HepG2 (cell line): ENCODE results near the gene CCNF. TPM values are rescaled to one million over a fixed set of nuclear protein-coding genes. Genes with fewer than 3 reads are reported as not detected.

Source experiments
- ATAC-seq: fragments of 200-7000 bp; cut with Tn5 transposase; 3 replicates; pipeline ENCODE4 v1.9.1; 2020; ENCODE audit warnings: mild to moderate bottlenecking, moderate library complexity
- BruUV-seq: library from RNA; stranded (reverse); fragments of 400-500 nt; replicated peaks from 2 replicates; lab custom pipeline; 2021; lab: Mats Ljungman, UMichigan
- CTCF ChIA-PET: fragments of 300-600 bp; formaldehyde crosslinking; extraction: SDS; loops from one replicate; lab custom pipeline; 2021; ENCODE audit warnings: low total read pairs, inconsistent platforms, low intra/inter-chr PET ratio; lab: Yijun Ruan, JAX
- POLR2A ChIA-PET: fragments of 350-600 bp; sonication (Branson Sonifier 250); formaldehyde crosslinking; loops from one replicate; lab custom pipeline; 2020; ENCODE audit warnings: antibody characterized with exemption, inconsistent platforms; lab: Yijun Ruan, JAX
- DNase-seq: peaks from one replicate; pipeline ENCODE4 v3.0.0-alpha.2; 2015; ENCODE audit warnings: low spot score
- FAIRE-seq: peaks from 3 replicates; lab custom pipeline; 2011; peaks lifted over from hg19 to GRCh38; lab: Jason Lieb, UNC
- H2AFZ ChIP-seq: one replicate; pipeline ENCODE4 v1.6.1; 2011; ENCODE audit warnings: low read length, inconsistent platforms
- H3K27ac ChIP-seq: fragments of 300-600 bp; 3 replicates; pipeline ENCODE4 v1.8.0; 2011; ENCODE audit warnings: mixed run types, mild to moderate bottlenecking, mixed read lengths, low read length, inconsistent platforms; ENCODE audit not compliant: insufficient read depth; ENCODE audit errors: extremely low read length
- H3K27me3 ChIP-seq, 2 experiments: fragments of 200-600 bp in 1 of 2; 2 replicates in 1 of 2; 3 replicates in 1 of 2; pipeline versions ENCODE4 v1.6.0 to v1.8.0; 2011; ENCODE audit warnings: low read length in 2 of 2, mild to moderate bottlenecking in 2 of 2, moderate library complexity in 2 of 2, inconsistent platforms in 1 of 2; ENCODE audit not compliant: insufficient read depth in 2 of 2, control insufficient read depth in 1 of 2
- H3K36me3 ChIP-seq, 2 experiments: fragments of 200-600 bp in 1 of 2; replicated peaks in 1 of 2; 2 replicates in 1 of 2; 3 replicates in 1 of 2; pipeline versions ENCODE4 v1.5.1 to v1.8.0; 2011; ENCODE audit warnings: low read length in 2 of 2, inconsistent platforms in 1 of 2; ENCODE audit not compliant: insufficient read depth in 2 of 2, control insufficient read depth in 1 of 2
- H3K4me1 ChIP-seq: 2 replicates; pipeline ENCODE4 v1.5.1; 2012; ENCODE audit warnings: low read length, inconsistent platforms; ENCODE audit not compliant: insufficient read depth
- H3K4me2 ChIP-seq: 2 replicates; pipeline ENCODE4 v1.6.0; 2011; ENCODE audit warnings: low read depth, low read length, inconsistent platforms
- H3K4me3 ChIP-seq, 3 experiments: fragments of 200-600 bp in 1 of 3; sonication (generic), shearing (Covaris generic) in 1 of 3; replicated peaks in 1 of 3; 2 replicates each; pipeline ENCODE4 v1.5.1; 2011 to 2016; ENCODE audit warnings: low read length in 3 of 3, inconsistent platforms in 2 of 3, low read depth in 2 of 3, mild to moderate bottlenecking in 2 of 3, control low read depth in 1 of 3, mixed read lengths in 1 of 3; ENCODE audit not compliant: insufficient read depth in 1 of 3
- H3K79me2 ChIP-seq: one replicate; pipeline ENCODE4 v1.6.1; 2011; ENCODE audit warnings: low read length, inconsistent platforms; ENCODE audit not compliant: insufficient read depth
- H3K9ac ChIP-seq: 2 replicates; pipeline ENCODE4 v1.6.0; 2011; ENCODE audit warnings: mild to moderate bottlenecking, low read depth, low read length, inconsistent platforms; ENCODE audit not compliant: insufficient read depth
- H3K9me3 ChIP-seq: 2 replicates; pipeline ENCODE4 v1.5.1; 2012; ENCODE audit warnings: mild to moderate bottlenecking, low read length
- H4K20me1 ChIP-seq: 2 replicates; pipeline ENCODE4 v1.6.0; 2011; ENCODE audit warnings: inconsistent platforms, mild to moderate bottlenecking, low read length, moderate library complexity; ENCODE audit not compliant: insufficient read depth
- AKNA ChIP-seq: sonication (generic); formaldehyde crosslinking; IDR thresholded peaks from 2 replicates; pipeline ENCODE4 v1.4.0; 2020; ENCODE audit warnings: missing genetic modification reagents, borderline replicate concordance
- HIVEP1 ChIP-seq: sonication (generic); formaldehyde crosslinking; IDR thresholded peaks from 2 replicates; pipeline ENCODE4 v1.4.0; 2020; ENCODE audit warnings: mild to moderate bottlenecking, missing genetic modification reagents
- IRF2 ChIP-seq: IDR thresholded peaks from 2 replicates; pipeline ENCODE4 v1.6.1; 2018; ENCODE audit warnings: missing genetic modification reagents, missing compliant biosample characterization
- KLF16 ChIP-seq, 2 experiments: sonication (generic) in 1 of 2; formaldehyde crosslinking in 1 of 2; IDR thresholded peaks; 2 replicates each; pipeline versions ENCODE4 v1.6.1 to v1.8.0; 2016 to 2023; ENCODE audit warnings: missing genetic modification reagents in 2 of 2, missing compliant biosample characterization in 1 of 2
- RERE ChIP-seq: IDR thresholded peaks from 2 replicates; pipeline ENCODE4 v1.6.1; 2016; ENCODE audit warnings: low read depth, missing genetic modification reagents, missing compliant biosample characterization
- RFXAP ChIP-seq: sonication (generic); formaldehyde crosslinking; IDR thresholded peaks from 2 replicates; pipeline ENCODE4 v1.4.0; 2020; ENCODE audit warnings: missing genetic modification reagents, borderline replicate concordance
- SATB2 ChIP-seq: sonication (generic); formaldehyde crosslinking; IDR thresholded peaks from 2 replicates; pipeline ENCODE4 v1.5.0; 2020; ENCODE audit warnings: missing genetic modification reagents
- SIX1 ChIP-seq: sonication (generic); formaldehyde crosslinking; IDR thresholded peaks from 2 replicates; pipeline ENCODE4 v1.4.0; 2020; ENCODE audit warnings: missing genetic modification reagents, borderline replicate concordance
- ZNF263 ChIP-seq: sonication (generic); formaldehyde crosslinking; IDR thresholded peaks from 2 replicates; pipeline ENCODE4 v1.4.0; 2020; ENCODE audit warnings: missing genetic modification reagents
- ZNF788 ChIP-seq: sonication (generic); formaldehyde crosslinking; IDR thresholded peaks from 2 replicates; pipeline ENCODE4 v1.5.0; 2020; ENCODE audit warnings: mild to moderate bottlenecking, missing genetic modification reagents, borderline replicate concordance
- ZNF790 ChIP-seq: sonication (generic); formaldehyde crosslinking; IDR thresholded peaks from 2 replicates; pipeline ENCODE4 v1.8.0; 2022; ENCODE audit warnings: missing genetic modification reagents, mild to moderate bottlenecking, borderline replicate concordance
- WGBS: methylation state at CpG from one replicate; pipeline ENCODE4 v1.1.6; 2017; ENCODE audit warnings: low lambda C conversion rate; 5-methylcytosine and 5-hydroxymethylcytosine counted together
- in situ Hi-C: cut with HindIII; loops from 2 replicates; pipeline ENCODE4 v1.10.0; 2017; ENCODE audit warnings: low pct_unique_long_range_greater_than_20kb; ENCODE audit not compliant: extremely low pct_ligation_motif_present
- intact Hi-C: fragments of 100-400 bp; cut with micrococcal nuclease; formaldehyde crosslinking; loops from one replicate; pipeline ENCODE4 v1.10.0; 2022; ENCODE audit not compliant: unreplicated experiment
- polyA plus RNA-seq, 8 experiments: library from polyadenylated mRNA; depleted of rRNA in 3 of 8; stranded (reverse) in 7 of 8; unstranded in 1 of 8; fragments of >200 nt; fragmentation: Illumina TruSeq in 4 of 8; extraction: Trizol in 4 of 8; gene quantifications; 2 replicates each; pipeline versions ENCODE4 v1.2.1 to v1.2.3, GENCODE V29; 2011 to 2016; ENCODE audit warnings: low read depth in 4 of 8, missing spikeins in 1 of 8, mixed read lengths in 1 of 8; ENCODE audit not compliant: insufficient read depth in 1 of 8
- total RNA-seq, 5 experiments: library from RNA; depleted of rRNA; stranded (reverse); fragments of >200 nt; fragmentation: Illumina TruSeq; extraction: Trizol; gene quantifications; 2 replicates each; pipeline ENCODE4 v1.2.3, GENCODE V29; 2016; ENCODE audit warnings: low read depth in 1 of 5

Gene CCNF
- total and polyA plus RNA-seq, 2 of the 13 experiments (the other 11 are each of a cell fraction or from before 2014, with no cell fraction given), result 6.4 to 22.8 TPM

GRCh38 chr16:2501946-2502895 is 73.0 kb downstream of the CCNF start (continued):
- TF ChIP-seq AKNA (CRISPR knock-in tag) (no peak), ZNF790 (CRISPR knock-in tag) (no peak)
- TF ChIP-seq, all 625 proteins: peak for 3

- Histone ChIP-seq H3K27me3 (no peaks in the 10 kb centered on the region), H3K36me3 (peaks cover 0 to 2% of the 10 kb centered on the region in 2 experiments; a peak in 1 of 5 replicates), H3K4me1 (peaks cover 22% of the 10 kb centered on the region), H3K4me2 (no peak overlapping the region), H3K79me2 (no peaks in the 10 kb centered on the region), H2AFZ (no peak overlapping the region), H3K9me3 (no peaks in the 10 kb centered on the region), H4K20me1 (no peaks in the 10 kb centered on the region), H3K27ac (no peak overlapping the region), H3K9ac (no peak overlapping the region), H3K4me3 (no peak overlapping the region)
- intact Hi-C loops, result loop anchor here (10.0 kb wide), 1 partner anchor 161 kb away; the partner anchor contains the start of gene ABCA3
- in situ Hi-C loops, result no loop called here
- ChIA-PET POLR2A (no interaction called here), CTCF (no interaction called here)
- DNase-seq (no peak), ATAC-seq (no peak), FAIRE-seq (no peak)
- 91% methylated on average over 14 of the region's 14 CpGs for WGBS
- no TSS peak for BruUV-seq
- no peak for TF ChIP-seq SATB2 (CRISPR knock-in tag)
- no peak for TF ChIP-seq KLF16 (CRISPR knock-in tag; IDR thresholded peaks at IDR 0.05)
- TF ChIP-seq ZNF263 (CRISPR knock-in tag), result no peak
- TF ChIP-seq HIVEP1 (CRISPR knock-in tag), result no peak
- no peak for TF ChIP-seq SIX1 (CRISPR knock-in tag)
- no peak for TF ChIP-seq RFXAP (CRISPR knock-in tag)
- TF ChIP-seq RERE (CRISPR knock-in tag), result no peak
- TF ChIP-seq ZNF788, result no peak
- TF ChIP-seq IRF2 (CRISPR knock-in tag), result no peak
Observed at GRCh38 chr16:2505695-2506094, 76.4 kb downstream of the CCNF start.
